Activated CD4-positive, alpha-beta memory T cell treated with anti-CD3 and anti-CD28 coated beads for 36 hours (primary cell): Measurements from ENCODE around the gene SPNS3. TPM values are rescaled to one million over a fixed set of nuclear protein-coding genes. Genes with fewer than 3 reads are reported as not detected.

ENCODE experiments used
- CTCF ChIA-PET: fragments of 350-600 bp; sonication (Branson Sonifier 250); formaldehyde crosslinking; loops from one replicate; lab custom pipeline; 2021; ENCODE audit warnings: antibody characterized with exemption, inconsistent platforms; lab: Charles Lee
- POLR2A ChIA-PET: fragments of 350-600 bp; sonication (Branson Sonifier 250); formaldehyde crosslinking; loops from one replicate; lab custom pipeline; 2021; ENCODE audit warnings: antibody characterized with exemption; lab: Charles Lee
- DNase-seq: peaks from one replicate; pipeline ENCODE4 v3.0.0-alpha.2; 2020
- H3K27ac Mint-ChIP-seq: one replicate; pipeline ENCODE4 v1.8.0; 2021; ENCODE audit warnings: mixed read lengths
- H3K27me3 Mint-ChIP-seq: one replicate; pipeline ENCODE4 v1.8.0; 2021; ENCODE audit warnings: mixed read lengths
- H3K36me3 Mint-ChIP-seq: one replicate; pipeline ENCODE4 v1.8.0; 2021; ENCODE audit warnings: mixed read lengths
- H3K4me1 Mint-ChIP-seq: one replicate; pipeline ENCODE4 v1.8.0; 2021; ENCODE audit warnings: low read depth, mixed read lengths
- H3K4me3 Mint-ChIP-seq: one replicate; pipeline ENCODE4 v1.8.0; 2021; ENCODE audit warnings: mild to moderate bottlenecking, mixed read lengths
- H3K9me3 Mint-ChIP-seq: one replicate; pipeline ENCODE4 v1.8.0; 2021; ENCODE audit warnings: mixed read lengths
- intact Hi-C: fragments of 100-400 bp; cut with micrococcal nuclease; formaldehyde crosslinking; loops from one replicate; pipeline ENCODE4 v1.15.1; 2023
- total RNA-seq, 2 experiments: library from RNA; stranded (reverse); gene quantifications; one replicate each; pipeline ENCODE4 v1.2.3, GENCODE V29; 2021

Gene SPNS3
- total RNA-seq, 2 experiments from 2014 or later = 6.6 to 6.7 TPM

- intact Hi-C loops = no loop called here
- H3K27me3 Mint-ChIP-seq = no peaks in the 10 kb centered on the region
- H3K4me1 Mint-ChIP-seq = no peaks in the 10 kb centered on the region
- DNase-seq = no peak
- H3K36me3 Mint-ChIP-seq = no peaks in the 10 kb centered on the region
- H3K4me3 Mint-ChIP-seq = no peak overlapping the region
- ChIA-PET POLR2A (no interaction called here), CTCF (interaction anchor here (0.7 to 3.1 kb wide), 3 partner anchors 10 to 192 kb away, joined by 3 to 19 read pairs (median 4); no protein-coding TSS in a partner anchor)
- no peak overlapping the region for H3K27ac Mint-ChIP-seq
- H3K9me3 Mint-ChIP-seq = no peaks in the 10 kb centered on the region
These were observed 26.5 kb upstream of the SPNS3 start for GRCh38 chr17:4407216-4407615.

- ChIA-PET POLR2A (no interaction called here), CTCF (interaction anchor here (1.4 to 3.1 kb wide), 3 partner anchors 10 to 208 kb away, joined by 6 to 19 read pairs (median 8); no protein-coding TSS in a partner anchor)
- no peak for DNase-seq
- H3K4me3 Mint-ChIP-seq = no peak overlapping the region
- H3K27me3 Mint-ChIP-seq = no peaks in the 10 kb centered on the region
- peaks cover 1% of the 10 kb centered on the region for H3K4me1 Mint-ChIP-seq
- intact Hi-C loops = no loop called here
- H3K9me3 Mint-ChIP-seq = no peaks in the 10 kb centered on the region
- no peak overlapping the region for H3K27ac Mint-ChIP-seq
- H3K36me3 Mint-ChIP-seq = no peaks in the 10 kb centered on the region
These were observed 25.9 kb upstream of the SPNS3 start for GRCh38 chr17:4407851-4408250.

- ChIA-PET CTCF (interaction anchor here (0.9 to 1.9 kb wide), 3 partner anchors 106 to 209 kb away, joined by 3 to 8 read pairs (median 3); no protein-coding TSS in a partner anchor), POLR2A (no interaction called here)
- Mint-ChIP-seq H3K27ac (no peak overlapping the region), H3K36me3 (no peaks in the 10 kb centered on the region), H3K4me1 (peaks cover 6% of the 10 kb centered on the region), H3K9me3 (no peaks in the 10 kb centered on the region), H3K27me3 (no peaks in the 10 kb centered on the region), H3K4me3 (no peak overlapping the region)
- DNase-seq = no peak
- intact Hi-C loops = loop anchor here (5.0 kb wide), 1 partner anchor 212 kb away; no protein-coding TSS in a partner anchor
These were observed 24.1 kb upstream of the SPNS3 start for GRCh38 chr17:4409659-4410058.

GRCh38 chr17:4411201-4411600 lies 22.5 kb upstream of the SPNS3 start:
- Mint-ChIP-seq H3K9me3 (no peaks in the 10 kb centered on the region), H3K27me3 (no peaks in the 10 kb centered on the region), H3K4me1 (peaks cover 6% of the 10 kb centered on the region), H3K4me3 (no peak overlapping the region), H3K27ac (no peak overlapping the region), H3K36me3 (no peaks in the 10 kb centered on the region)
- intact Hi-C loops = loop anchor here (5.0 kb wide), 1 partner anchor 214 kb away; no protein-coding TSS in a partner anchor
- no peak for DNase-seq
- POLR2A ChIA-PET = no interaction called here
- CTCF ChIA-PET = interaction anchor here (0.7 to 7.9 kb wide), 6 partner anchors 9 to 450 kb away, joined by 3 to 91 read pairs (median 5); no protein-coding TSS in a partner anchor

- Mint-ChIP-seq H3K4me1 (peaks cover 6% of the 10 kb centered on the region), H3K36me3 (no peaks in the 10 kb centered on the region), H3K9me3 (no peaks in the 10 kb centered on the region), H3K27ac (peak overlapping the region; percentile 38), H3K27me3 (no peaks in the 10 kb centered on the region), H3K4me3 (peak overlapping the region; percentile 68)
- intact Hi-C loops = loop anchor here (1.0 to 5.0 kb wide), 3 partner anchors 47 to 216 kb away; partner anchors contain the start of gene UBE2G1
- POLR2A ChIA-PET = no interaction called here
- CTCF ChIA-PET = interaction anchor here (0.5 to 7.9 kb wide), 24 partner anchors 11 to 215 kb away, joined by 3 to 91 read pairs (median 3); partner anchors contain the start of gene ANKFY1
- peak; percentile 95 for DNase-seq
These were observed 20.6 kb upstream of the SPNS3 start for GRCh38 chr17:4412933-4413831.

GRCh38 chr17:4417129-4417667 lies 16.5 kb upstream of the SPNS3 start:
- POLR2A ChIA-PET = no interaction called here
- Mint-ChIP-seq H3K36me3 (no peaks in the 10 kb centered on the region), H3K4me3 (no peak overlapping the region), H3K27me3 (no peaks in the 10 kb centered on the region), H3K27ac (no peak overlapping the region), H3K9me3 (no peaks in the 10 kb centered on the region), H3K4me1 (peaks cover 9% of the 10 kb centered on the region)
- CTCF ChIA-PET = interaction anchor here (0.8 to 7.9 kb wide), 5 partner anchors 10 to 216 kb away, joined by 3 to 91 read pairs (median 17); no protein-coding TSS in a partner anchor
- no peak for DNase-seq
- intact Hi-C loops = no loop called here

GRCh38 chr17:4420692-4421131 lies 13.0 kb upstream of the SPNS3 start:
- CTCF ChIA-PET = interaction anchor here (0.6 to 5.1 kb wide), 27 partner anchors 10 to 667 kb away, joined by 3 to 37 read pairs (median 4); partner anchors contain the start of genes SPNS2 and SPNS3

GRCh38 chr17:4422864-4423263 lies 10.9 kb upstream of the SPNS3 start:
- ChIA-PET CTCF (no interaction called here), POLR2A (interaction anchor here (0.6 kb wide), 1 partner anchor 110 kb away, joined by 3 read pairs; no protein-coding TSS in a partner anchor)
- Mint-ChIP-seq H3K27me3 (no peaks in the 10 kb centered on the region), H3K4me3 (no peak overlapping the region), H3K27ac (no peak overlapping the region), H3K9me3 (no peaks in the 10 kb centered on the region), H3K36me3 (no peaks in the 10 kb centered on the region), H3K4me1 (peaks cover 3% of the 10 kb centered on the region)
- intact Hi-C loops = loop anchor here (5.0 kb wide), 2 partner anchors 144 to 204 kb away; no protein-coding TSS in a partner anchor
- no peak for DNase-seq

More at GRCh38 chr17:4420692-4421131, 13.0 kb upstream of the SPNS3 start:
- no peak overlapping the region for H3K4me3 Mint-ChIP-seq
- no peaks in the 10 kb centered on the region for H3K36me3 Mint-ChIP-seq
- H3K4me1 Mint-ChIP-seq = peaks cover 3% of the 10 kb centered on the region
- POLR2A ChIA-PET = no interaction called here
- H3K27me3 Mint-ChIP-seq = no peaks in the 10 kb centered on the region
- no peaks in the 10 kb centered on the region for H3K9me3 Mint-ChIP-seq
- H3K27ac Mint-ChIP-seq = no peak overlapping the region
- intact Hi-C loops = loop anchor here (5.0 kb wide), 2 partner anchors 147 to 207 kb away; no protein-coding TSS in a partner anchor
- peak; percentile 68 for DNase-seq

GRCh38 chr17:4425398-4425797 lies 8.3 kb upstream of the SPNS3 start:
- Mint-ChIP-seq H3K4me3 (no peak overlapping the region), H3K9me3 (no peaks in the 10 kb centered on the region), H3K36me3 (no peaks in the 10 kb centered on the region), H3K27me3 (no peaks in the 10 kb centered on the region), H3K27ac (no peak overlapping the region), H3K4me1 (peaks cover 3% of the 10 kb centered on the region)
- no peak for DNase-seq
- intact Hi-C loops = no loop called here
- POLR2A ChIA-PET = no interaction called here
- CTCF ChIA-PET = no interaction called here

GRCh38 chr17:4426499-4427208 lies 7.1 kb upstream of the SPNS3 start:
- Mint-ChIP-seq H3K9me3 (no peaks in the 10 kb centered on the region), H3K36me3 (no peaks in the 10 kb centered on the region), H3K4me3 (no peak overlapping the region), H3K4me1 (no peaks in the 10 kb centered on the region), H3K27me3 (no peaks in the 10 kb centered on the region), H3K27ac (no peak overlapping the region)
- ChIA-PET POLR2A (no interaction called here), CTCF (no interaction called here)
- intact Hi-C loops = no loop called here
- no peak for DNase-seq

- no peaks in the 10 kb centered on the region for H3K27me3 Mint-ChIP-seq
- H3K9me3 Mint-ChIP-seq = no peaks in the 10 kb centered on the region
- POLR2A ChIA-PET = no interaction called here
- no peak for DNase-seq
- H3K36me3 Mint-ChIP-seq = no peaks in the 10 kb centered on the region
- CTCF ChIA-PET = no interaction called here
- H3K4me1 Mint-ChIP-seq = no peaks in the 10 kb centered on the region
- intact Hi-C loops = no loop called here
- no peak overlapping the region for H3K4me3 Mint-ChIP-seq
- H3K27ac Mint-ChIP-seq = no peak overlapping the region
These were observed 6.2 kb upstream of the SPNS3 start for GRCh38 chr17:4427505-4427904.
